CD4-positive, alpha-beta T cell treated with Interleukin-4 for 4 hours (primary cell): ENCODE results near the gene CHST11.

Source experiments
- DNase-seq: peaks from one replicate; pipeline ENCODE4 v3.0.0-alpha.2; 2020

Gene CHST11

DNA sequence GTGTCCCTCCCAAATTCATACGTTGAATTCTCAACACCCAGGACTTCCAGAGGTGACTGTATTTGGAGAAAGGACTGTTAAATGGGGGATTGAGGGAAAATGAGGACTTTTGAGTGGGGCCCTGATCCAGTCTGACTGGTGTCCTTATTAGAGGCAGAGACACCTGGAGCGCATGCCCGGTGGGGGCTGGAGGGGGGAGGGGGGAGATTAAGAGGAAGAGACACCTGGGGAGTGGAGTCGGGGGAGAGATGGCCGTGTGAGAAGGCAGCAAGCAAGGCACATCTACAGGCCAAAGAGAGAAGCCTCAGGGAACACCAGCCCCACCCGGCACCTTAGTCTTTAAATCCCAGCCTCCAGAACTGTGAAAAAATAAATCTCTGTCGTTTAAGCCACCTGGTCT is 291.6 kb downstream of the CHST11 start:
- no peak for DNase-seq

DNA sequence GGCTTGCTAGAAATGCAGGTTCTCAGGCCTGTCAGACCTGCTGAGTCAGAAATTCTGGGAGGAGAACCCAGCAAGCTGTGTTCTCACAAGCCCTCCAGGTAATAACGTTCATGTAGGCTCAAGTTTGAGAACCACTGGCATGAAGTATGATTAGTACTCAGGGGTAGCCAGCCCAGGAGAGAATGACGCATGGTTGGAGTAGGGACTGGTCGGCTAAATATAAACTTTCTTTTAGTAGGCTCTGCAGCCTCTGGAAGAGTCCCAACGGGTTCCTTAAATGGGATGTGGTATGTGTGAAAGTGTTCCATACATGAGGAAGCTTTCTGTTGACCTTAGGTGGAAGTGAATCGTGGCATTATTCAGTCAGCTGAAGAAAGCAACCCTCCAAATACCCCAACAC is 292.0 kb downstream of the CHST11 start:
- no peak for DNase-seq

DNA sequence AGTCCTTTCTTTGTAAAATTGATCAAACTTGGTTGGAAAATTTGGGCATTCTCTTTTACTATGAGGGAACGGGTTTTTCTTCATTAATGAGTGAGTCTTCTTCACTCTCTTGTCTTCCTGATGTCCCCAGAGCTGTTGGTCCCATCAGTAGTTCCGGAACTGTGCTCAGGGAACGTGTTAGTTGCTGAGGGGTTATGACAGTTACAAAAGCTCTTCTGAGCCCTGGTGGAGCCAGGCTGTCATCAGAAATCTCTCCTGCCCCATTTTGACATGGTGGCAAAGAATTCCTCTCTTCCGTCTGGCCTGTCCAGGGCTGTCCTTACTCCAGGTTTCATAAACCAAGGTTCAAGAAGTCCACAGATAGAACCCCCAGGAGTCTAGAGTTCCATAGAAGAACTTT is 292.8 kb downstream of the CHST11 start:
- no peak for DNase-seq

DNA sequence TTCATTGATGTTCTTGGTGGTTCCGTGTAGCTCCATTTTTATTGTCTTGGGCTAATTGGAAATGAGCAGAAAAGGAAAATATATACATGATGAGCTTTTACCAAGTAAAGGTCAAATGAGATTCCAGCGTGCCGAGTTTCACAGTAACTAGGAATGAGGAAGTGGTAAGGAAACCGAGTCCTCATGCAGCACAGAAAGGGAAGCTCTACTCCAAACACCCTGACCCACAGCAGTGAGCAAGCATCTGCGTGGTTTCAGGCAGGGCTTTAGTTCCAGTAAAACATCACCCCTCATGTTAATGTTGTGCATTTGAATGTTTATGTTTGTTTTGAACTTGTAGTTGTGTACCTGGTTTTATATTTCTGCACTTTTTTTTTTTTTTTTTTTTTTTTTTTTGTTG is 293.3 kb downstream of the CHST11 start:
- peak; percentile 14 for DNase-seq

DNA sequence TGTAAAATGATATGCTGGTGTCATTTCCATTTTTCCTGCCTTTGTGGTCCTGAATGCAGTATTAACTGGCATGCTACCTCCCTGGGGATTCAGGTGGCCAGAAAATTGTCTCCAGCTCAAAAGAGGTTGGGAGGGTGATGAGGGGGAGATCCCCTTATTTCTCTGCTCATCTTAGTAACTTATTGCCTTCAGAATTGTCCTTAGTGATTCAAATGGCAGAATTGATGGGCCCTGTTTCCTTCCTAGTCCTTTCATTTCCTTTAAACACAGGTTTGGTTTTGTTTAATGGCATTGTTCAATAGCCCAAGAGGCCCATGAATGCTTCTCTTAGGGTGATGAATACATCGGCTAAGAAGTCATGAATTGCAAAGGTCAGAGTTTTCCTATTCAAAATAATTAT is 294.4 kb downstream of the CHST11 start:
- DNase-seq = no peak

DNA sequence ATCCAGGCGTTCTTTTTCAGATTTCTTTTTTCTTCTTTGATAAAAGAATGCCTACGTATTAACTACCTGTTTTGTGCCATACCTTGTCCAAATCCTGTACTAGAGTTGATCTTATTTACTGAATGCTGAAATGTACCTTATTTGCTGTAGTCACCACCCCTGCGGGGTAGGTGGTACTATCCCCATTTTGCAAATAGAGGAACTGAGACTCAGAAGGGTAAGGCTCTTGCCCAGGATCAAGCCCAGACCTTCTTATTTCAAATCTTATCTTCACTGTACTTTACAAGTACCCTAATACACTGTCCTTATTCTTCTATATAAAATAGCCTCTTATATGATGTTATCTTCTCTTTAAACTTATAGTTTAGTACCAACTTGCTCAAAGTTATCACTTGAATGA is 294.8 kb downstream of the CHST11 start:
- no peak for DNase-seq

DNA sequence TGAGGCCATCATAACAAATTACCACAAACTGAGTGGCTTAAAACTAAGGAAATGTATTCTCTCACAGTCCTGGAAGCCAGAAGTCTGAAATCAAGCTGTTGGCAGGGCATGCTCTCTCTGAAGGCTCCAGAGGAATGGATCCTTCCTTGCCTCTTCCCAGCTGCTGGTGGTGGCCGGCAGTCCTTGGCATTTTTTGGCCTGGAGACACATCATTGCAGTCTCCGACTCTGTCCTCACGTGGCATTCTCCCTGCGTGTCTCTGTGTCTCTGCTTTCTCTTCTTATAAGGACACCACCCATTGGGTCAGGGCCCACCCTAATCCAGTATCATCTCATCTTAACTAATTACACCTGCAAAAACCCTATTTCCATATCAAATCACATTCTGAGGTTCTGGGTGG is 295.3 kb downstream of the CHST11 start:
- DNase-seq = no peak

DNA sequence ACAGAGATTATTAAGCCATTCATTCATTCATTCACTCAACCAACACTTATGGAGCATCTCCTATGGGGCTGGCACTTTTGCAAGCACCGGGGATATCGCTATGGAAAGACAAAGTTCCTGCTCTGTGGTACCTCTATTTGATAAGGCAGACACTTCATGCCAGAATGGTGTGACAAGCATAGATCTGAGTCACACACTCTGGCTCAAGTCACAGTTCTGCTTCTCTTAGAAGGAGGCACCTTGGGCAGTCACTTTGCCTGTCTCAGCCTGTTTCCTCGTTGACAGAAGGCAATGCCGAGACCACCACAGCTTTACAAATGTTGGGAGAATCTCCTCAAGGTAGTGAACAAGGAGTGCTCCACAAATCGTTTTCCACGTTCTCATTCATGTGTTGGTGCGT is 296.1 kb downstream of the CHST11 start:
- no peak for DNase-seq

DNA sequence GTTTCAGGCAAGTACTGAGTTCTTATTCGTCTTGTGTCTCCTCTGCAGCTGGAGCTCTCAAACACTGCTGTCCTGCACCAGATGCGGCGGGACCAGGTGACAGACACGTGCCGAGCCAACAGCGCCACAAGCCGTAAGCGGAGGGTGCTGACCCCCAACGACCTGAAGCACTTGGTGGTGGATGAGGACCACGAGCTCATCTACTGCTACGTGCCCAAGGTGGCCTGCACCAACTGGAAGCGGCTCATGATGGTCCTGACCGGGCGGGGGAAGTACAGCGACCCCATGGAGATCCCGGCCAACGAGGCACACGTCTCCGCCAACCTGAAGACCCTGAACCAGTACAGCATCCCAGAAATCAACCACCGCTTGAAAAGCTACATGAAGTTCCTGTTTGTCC is 300.2 kb downstream of the CHST11 start:
- DNase-seq = no peak

DNA sequence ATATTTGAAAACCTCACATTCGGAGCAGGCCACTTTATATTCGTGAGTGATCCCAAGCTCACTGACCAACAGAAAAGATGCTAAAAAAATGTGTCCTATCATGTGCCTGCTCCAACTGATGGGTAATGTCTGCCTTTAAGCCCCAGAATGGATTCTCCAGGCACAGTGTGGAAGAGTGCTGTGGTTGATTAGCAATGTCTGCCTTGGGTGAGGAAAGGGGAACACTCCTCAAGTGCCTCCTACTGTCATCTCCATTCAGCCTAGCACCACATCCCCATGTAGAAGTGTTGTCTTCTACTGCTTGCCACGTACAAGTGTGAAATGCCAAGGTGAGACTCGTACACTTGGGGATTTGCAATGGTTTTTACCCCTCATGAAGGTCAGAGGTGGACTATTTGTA is 302.0 kb downstream of the CHST11 start:
- DNase-seq = no peak

DNA sequence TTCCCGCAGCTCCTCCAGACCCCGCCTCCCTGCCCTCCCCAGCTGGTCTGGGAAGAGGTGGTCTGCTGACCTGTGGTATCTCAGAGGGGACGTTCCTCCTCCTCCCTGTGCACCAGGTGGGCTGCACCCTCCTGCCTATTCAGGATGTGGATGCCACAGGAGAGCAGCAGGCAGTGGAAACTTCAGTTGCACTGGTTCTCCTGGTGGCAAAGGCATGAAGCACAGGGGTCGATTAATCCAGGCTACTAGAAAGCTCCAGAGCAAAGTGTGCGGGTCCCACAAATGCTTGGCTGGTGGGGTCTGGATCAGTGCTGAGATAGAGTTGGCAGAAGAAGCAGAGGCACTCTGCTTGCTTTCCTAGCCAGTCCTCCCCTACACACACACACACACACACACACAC is 304.3 kb downstream of the CHST11 start:
- no peak for DNase-seq

DNA sequence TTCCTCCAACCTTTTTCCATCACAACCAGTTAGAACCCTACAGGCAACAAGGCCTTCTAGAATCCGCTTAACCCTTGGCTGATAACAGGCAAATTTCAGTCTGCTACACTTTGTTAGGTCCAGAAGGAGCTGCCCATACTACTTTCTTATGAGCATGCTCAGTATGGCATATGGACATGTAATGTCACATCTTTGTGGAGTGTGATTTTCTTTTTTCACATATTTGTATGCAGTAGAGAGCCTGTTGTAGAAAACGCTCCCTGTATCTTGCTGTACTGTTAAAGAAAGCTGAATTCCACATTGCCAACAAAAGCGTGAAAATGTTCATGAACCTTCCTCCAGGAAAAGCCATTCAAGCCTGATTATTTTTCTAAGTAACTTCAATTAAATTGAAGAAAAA is 304.9 kb downstream of the CHST11 start:
- DNase-seq = no peak

DNA sequence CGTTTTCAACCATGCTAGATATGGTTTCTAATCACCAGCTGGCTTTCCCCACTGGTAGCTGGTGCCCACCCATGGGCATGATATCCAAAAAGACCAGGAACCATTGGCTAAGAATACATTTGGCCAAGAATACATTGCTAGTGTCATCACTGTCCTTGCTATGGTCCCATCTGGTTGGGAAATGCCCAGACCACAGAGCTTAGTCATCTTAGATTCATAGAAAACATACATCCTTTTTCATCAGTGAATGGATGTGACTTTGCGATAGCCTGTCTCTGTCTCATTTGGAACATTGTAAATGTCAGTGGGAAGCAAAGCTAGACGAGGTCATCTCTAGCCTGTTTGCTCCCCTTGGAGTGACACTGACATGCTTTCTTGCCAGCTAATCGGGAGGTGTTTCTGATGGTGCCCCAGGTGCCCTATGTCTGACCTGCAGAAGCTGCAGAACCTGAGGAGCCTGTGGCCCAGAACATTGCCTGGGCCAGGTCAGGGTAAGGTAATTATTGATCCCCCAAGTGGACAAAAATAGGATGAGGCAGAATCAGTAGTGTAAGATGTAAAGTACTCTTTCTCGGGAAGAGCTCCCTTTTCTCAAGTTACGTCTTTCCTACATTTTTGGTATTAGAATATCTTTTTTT is 306.5 kb downstream of the CHST11 start:
- peak; percentile 17 for DNase-seq

DNA sequence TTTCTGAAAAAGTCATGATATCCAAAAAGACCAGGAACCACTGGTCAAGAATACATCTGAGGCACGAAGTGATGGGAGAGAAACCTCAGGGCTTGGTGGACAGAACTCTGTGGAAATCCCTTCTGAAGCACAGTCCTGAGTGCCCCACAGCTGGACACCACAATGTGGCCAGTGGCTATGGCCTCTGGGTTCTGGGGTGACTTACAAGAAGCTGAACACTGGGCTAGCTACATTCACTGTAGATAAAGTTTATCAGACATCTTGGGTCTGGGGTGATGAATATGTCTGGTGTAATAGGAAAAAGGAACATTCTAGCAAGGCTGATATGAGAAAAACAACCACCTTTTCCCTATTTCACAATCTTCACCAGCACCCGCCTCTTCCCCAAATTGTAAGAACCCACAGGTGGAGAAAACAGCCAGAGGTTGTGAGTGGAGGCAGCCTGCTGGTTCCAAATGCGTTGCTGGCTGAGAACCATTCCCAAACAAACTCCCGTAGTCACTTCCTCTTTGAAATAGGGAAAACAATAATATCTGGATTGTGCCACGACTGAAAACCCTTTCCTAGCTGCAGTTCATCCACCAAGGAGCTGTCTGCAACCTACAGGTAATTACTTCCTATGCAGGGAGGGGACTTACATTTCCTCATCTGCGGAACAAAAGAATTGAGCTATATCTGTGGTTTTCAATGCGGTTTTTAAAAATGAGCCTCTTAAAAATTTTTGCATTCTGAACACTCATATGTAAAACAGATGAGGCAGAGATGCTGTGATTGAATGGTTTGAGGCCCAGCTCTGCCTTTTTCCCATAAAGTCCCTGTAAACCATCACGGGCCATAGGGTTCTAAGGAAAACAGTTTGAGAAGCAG is 307.7 kb downstream of the CHST11 start:
- peak; percentile 12 for DNase-seq

DNA sequence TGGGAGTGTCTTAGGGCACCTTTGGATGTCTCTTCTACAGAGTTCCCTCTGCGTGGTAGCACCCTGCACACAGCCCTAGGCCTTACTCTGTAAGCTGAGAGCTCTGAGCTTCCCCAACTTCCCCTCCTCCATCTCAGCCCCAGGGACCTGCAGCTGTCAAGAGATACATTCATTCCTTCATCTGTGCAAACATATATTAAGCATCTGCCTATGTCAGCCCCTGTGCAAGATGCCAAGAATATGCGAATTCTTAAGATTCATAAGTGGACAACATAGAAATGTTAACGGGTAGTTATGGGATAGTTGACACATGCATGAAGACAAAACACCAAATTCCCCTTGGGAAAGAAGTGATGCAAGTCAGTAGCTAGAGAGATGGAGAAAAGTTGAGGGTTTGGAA is 310.5 kb downstream of the CHST11 start:
- no peak for DNase-seq

DNA sequence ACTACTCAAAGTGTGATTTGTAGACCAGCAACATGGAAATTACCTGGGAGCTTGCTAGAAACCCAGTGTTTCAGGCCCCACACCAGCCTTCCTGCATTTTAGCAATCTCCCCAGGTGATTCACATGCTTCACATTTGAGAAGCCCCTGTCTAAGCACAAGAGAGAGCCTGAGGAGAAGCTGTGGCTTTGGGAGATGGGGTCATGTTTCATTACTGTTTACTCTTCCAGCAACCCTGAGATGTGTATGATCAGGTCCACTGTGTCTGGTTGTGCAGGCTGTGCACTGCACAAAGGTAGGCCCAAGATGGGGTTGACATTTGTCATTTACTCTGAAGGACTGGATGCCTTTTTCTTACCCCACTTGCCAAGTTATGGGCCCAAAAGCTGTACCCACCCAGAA is 311.3 kb downstream of the CHST11 start:
- DNase-seq = no peak

DNA sequence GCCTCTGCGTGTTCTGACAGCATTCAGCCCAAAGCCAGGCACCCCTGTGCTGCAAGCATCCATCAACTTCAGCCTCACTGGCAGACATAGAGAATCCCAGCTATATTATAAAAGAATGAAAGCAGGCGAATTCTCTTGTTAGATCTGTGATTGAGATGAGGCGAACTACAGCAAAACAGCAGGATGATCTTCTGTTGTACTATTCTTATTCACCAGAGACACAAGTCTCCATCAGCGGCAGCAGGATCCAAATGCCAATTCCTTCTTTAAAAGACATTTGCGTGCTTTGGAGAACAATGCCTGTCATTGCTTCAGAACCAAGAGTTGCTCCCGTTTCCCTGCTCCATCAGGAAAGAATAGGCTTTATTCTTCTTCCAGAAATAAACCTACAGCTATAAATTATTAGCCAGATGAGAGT is 312.4 kb downstream of the CHST11 start:
- DNase-seq = no peak

DNA sequence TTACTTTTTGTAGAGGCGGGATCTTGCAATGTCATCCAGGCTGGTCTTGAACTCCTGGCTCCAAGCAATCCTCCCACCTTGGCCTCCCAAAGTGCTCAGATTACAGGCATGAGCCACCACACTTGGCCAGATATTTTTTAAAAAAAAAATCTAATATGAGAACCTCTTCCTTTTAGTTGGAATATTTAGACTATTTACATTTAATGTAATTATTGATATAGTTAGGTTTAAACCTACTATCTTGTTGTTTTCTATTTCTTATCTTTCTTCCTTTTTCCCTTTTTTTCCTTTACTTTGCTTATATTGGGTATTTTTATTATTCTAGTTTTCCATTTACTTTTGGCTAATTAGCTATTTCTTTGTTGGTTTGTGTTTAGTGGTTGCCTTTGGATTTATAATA is 315.6 kb downstream of the CHST11 start:
- no peak for DNase-seq

DNA sequence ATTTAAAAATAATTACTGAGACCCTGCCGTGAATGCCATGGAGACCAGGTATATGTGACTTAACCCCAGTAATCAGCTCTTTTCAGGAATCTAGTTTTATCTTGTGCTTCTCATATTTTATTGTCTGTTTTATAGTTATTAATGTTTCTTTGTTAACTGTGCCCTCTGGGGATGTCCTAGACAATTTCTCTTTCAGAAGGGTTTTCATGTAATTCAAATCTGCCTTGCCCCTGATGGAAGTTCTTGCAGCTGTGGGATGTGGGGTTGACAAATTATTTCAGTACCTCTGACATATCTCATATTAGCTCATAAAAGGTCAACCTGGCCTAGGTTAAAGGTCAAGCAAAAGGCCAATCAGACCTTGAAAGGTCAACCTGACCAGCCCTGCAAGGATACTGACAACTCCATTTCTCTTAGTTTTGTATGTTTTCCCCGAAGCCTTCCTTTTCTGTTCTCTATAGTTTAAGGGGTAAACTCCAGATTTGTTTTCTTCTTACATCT is 319.0 kb downstream of the CHST11 start:
- DNase-seq = no peak

DNA sequence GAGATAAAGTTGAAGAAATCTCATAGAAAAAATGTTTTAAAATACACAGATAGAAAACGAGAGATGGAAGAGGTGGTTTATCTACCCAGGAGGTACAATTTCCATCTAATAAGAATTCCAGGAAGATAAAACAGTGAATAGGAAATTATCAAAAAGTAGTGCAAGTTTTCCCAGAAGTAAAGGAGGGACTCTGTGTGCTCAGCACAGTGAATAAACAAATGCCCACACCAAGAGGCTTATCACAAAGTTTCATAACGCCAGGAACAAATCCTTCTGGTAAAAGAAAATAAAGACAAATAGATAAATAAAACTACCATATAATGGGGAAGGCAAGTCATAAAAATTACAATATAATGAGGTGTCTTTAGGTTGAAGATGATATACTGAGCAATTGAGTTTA is 322.4 kb downstream of the CHST11 start:
- no peak for DNase-seq

DNA sequence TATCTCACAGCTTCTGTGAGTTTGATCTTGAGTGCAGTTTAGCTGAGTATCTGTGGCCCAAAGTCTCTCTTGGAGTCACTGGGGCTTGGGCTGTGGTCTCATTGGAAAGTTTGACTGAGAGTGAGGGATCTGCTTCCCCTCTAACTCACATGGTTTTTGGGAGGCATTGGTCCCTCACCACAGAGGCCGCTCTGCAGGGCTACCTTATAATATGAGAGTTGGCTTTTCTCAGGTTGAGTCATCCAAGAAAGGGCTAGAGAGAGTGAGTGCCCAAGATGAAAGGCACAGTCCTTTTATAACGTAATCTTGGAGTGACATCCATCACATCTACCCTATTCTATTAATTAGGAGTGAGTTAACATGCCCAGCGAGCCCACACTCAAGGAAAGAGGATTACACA is 325.5 kb downstream of the CHST11 start:
- DNase-seq = no peak

DNA sequence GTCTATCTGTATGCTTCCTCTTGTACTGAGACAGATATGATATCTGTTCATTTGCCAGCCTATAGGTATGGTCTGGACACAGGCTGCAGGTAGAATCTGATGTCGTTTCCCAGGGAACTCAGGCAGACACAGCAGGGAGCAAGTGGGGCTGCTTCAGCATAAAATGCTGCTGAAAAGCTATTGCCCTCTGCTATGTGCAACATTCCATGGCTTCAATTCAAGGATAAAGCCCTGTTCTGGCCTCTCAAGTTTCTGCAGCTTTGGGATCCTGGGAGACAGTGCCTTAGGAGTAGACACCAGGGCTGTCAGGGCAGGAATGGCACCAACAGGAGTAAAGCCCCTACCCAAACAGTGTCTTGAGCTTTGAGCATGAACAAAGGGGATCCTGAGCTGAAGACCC is 327.8 kb downstream of the CHST11 start:
- DNase-seq = no peak

DNA sequence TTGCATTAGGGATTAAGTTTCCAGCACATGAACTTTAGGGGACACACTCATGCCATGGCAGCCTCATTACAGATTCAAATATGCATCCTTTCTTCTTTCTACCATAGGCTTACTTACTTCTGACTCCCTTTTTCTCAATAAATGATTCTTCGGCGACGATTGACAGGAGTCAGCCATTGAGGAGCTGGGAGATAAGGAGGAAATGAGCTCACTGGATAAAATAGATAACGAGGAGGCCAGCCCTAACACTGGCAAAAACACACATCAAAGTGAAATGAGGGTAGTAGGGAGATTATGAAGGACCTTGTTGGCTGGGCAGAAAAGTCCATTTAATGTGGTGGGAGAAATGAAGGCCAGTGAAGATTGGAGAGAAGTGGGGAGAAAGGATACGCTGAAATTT is 329.1 kb downstream of the CHST11 start:
- DNase-seq = no peak

DNA sequence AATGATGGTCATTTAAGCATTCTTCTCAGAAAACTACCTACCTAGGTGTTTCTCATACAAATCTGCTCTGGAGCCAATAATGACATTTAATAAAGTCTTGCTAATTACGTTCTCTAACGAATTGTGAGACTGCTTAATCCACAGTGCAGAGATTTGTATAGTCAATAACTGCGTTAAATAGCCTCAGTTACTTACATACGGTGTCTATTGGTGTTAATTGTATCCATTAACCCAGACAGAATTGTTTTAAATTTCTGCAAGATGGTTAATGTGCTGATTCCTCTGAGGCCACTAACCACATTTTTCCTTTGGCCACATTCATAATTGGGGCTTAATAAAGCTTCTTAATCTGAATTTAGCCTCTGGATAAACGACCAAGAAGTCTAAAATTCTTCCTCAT is 329.6 kb downstream of the CHST11 start:
- no peak for DNase-seq

DNA sequence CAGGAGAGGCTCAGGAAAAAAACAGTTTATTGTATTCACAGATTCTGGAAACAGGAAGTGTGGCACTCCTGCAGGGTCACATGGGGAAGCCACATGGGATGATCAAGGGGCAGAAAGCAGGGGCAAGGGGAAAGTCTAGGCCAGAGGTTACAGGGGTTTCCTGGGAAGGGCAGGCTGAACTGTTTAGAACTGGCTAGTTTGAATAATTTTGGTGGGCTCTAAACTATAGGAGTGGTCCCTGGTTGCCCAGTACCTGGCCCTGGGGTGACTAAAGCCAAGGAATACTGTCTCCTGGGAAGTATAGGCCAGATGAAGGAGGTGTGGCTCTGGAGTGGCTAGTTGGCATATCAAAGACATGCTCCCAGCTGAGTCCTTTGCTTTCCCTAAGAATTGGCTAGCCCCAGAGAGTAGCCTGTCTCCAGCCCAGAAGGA is 332.1 kb downstream of the CHST11 start:
- no peak for DNase-seq
